NCI-H2107 (cell line): Measurements from ENCODE around the gene CYP2C9.
"Not testable (repeated sequence)": the region's sequence is repeated elsewhere in the genome, so short reads cannot be mapped to it uniquely, and the experiment has no call there.

ENCODE experiments used
- DNase-seq: peaks from one replicate; lab custom pipeline; 2025; lab: John Stamatoyannopoulos, UW

The CYP2C9 gene

GRCh38 chr10:94938383-94938782 lies at the start of gene CYP2C9:
TSS of gene CYP2C9 (plus strand) at chr10:94938658. CDS start at chr10:94938683, 25 bp downstream.
- no peak for DNase-seq

GRCh38 chr10:94889123-94889522 lies 49.3 kb upstream of the CYP2C9 start:
- no peak for DNase-seq

GRCh38 chr10:94890264-94891022 lies 48.0 kb upstream of the CYP2C9 start:
- DNase-seq = no peak

- DNase-seq = not testable (repeated sequence)
These were observed 40.0 kb upstream of the CYP2C9 start for GRCh38 chr10:94898414-94898813.

- no peak for DNase-seq
These were observed 36.4 kb upstream of the CYP2C9 start for GRCh38 chr10:94902080-94902479.

- DNase-seq = no peak
These were observed 35.9 kb upstream of the CYP2C9 start for GRCh38 chr10:94902570-94902969.

GRCh38 chr10:94904506-94905148 lies 33.8 kb upstream of the CYP2C9 start:
- not testable (repeated sequence) for DNase-seq

- DNase-seq = no peak
These were observed 22.0 kb upstream of the CYP2C9 start for GRCh38 chr10:94916423-94916822.

- DNase-seq = no peak
These were observed 1.7 kb upstream of the CYP2C9 start for GRCh38 chr10:94936721-94937120.

GRCh38 chr10:94943432-94944103 lies 5.1 kb downstream of the CYP2C9 start:
- DNase-seq = not testable (repeated sequence)

- not testable (repeated sequence) for DNase-seq
These were observed 7.7 kb downstream of the CYP2C9 start for GRCh38 chr10:94946181-94946580.

GRCh38 chr10:94963901-94964300 lies 25.4 kb downstream of the CYP2C9 start:
- DNase-seq = no peak

- DNase-seq = no peak
These were observed 45.1 kb downstream of the CYP2C9 start for GRCh38 chr10:94983555-94983954.

GRCh38 chr10:94989192-94989591 lies 50.7 kb downstream of the CYP2C9 start:
- DNase-seq = no peak

- no peak for DNase-seq
These were observed 52.9 kb downstream of the CYP2C9 start for GRCh38 chr10:94991243-94991888.

- no peak for DNase-seq
These were observed 54.4 kb downstream of the CYP2C9 start for GRCh38 chr10:94992811-94993210.

GRCh38 chr10:94997741-94998174 lies 59.3 kb downstream of the CYP2C9 start:
- DNase-seq = no peak

- no peak for DNase-seq
These were observed 88.0 kb downstream of the CYP2C9 start for GRCh38 chr10:95026461-95026860.

- no peak for DNase-seq
These were observed 93.2 kb downstream of the CYP2C9 start for GRCh38 chr10:95031656-95032055.

GRCh38 chr10:95034401-95034800 lies 95.9 kb downstream of the CYP2C9 start:
- DNase-seq = no peak

GRCh38 chr10:95035332-95036295 lies 97.2 kb downstream of the CYP2C9 start:
- DNase-seq = no peak
